Breast epithelium (tissue), 4 donors: ENCODE measurements around the gene SP140. TPM values are rescaled to one million over a fixed set of nuclear protein-coding genes. Genes with fewer than 3 reads are reported as not detected.

Experiments used
- DNase-seq, 2 donors: peaks; one replicate each; pipeline ENCODE4 v3.0.0-alpha.2; 2019; ENCODE audit warnings: low spot score in 2 of 2
- H3K27ac ChIP-seq, 2 donors: fragments of 200-600 bp; sonication (generic) in 1 of 2; one replicate each; pipeline ENCODE4 v1.5.1; 2016 to 2019; ENCODE audit warnings: mild to moderate bottlenecking in 1 of 2
- H3K27me3 ChIP-seq, 2 donors: fragments of 200-600 bp; sonication (generic) in 1 of 2; one replicate each; pipeline versions ENCODE4 v1.5.1 to v1.6.0; 2017 to 2019; ENCODE audit warnings: control low read depth in 1 of 2, mild to moderate bottlenecking in 1 of 2
- H3K36me3 ChIP-seq: fragments of 200-600 bp; one replicate; pipeline ENCODE4 v1.5.1; 2019
- H3K4me1 ChIP-seq, 2 donors: fragments of 200-600 bp; sonication (generic); one replicate each; pipeline ENCODE4 v1.5.1; 2016 to 2019; ENCODE audit warnings: control low read depth in 1 of 2
- H3K4me3 ChIP-seq, 3 donors: fragments of 200-600 bp; sonication (generic); 1 replicate in 2 of 3; 2 replicates in 1 of 3; pipeline ENCODE4 v1.5.1; 2016 to 2019; ENCODE audit warnings: mild to moderate bottlenecking in 3 of 3, moderate library complexity in 2 of 3
- H3K9me3 ChIP-seq, 2 donors: fragments of 200-600 bp; sonication (generic) in 1 of 2; one replicate each; pipeline ENCODE4 v1.5.1; 2016 to 2019; ENCODE audit warnings: control low read depth in 1 of 2
- CTCF ChIP-seq, 3 donors: fragments of 450-650 bp; IDR thresholded peaks; one replicate each; pipeline ENCODE4 v1.5.1; 2016 to 2017; ENCODE audit warnings: antibody characterized with exemption in 3 of 3, mild to moderate bottlenecking in 3 of 3, moderate library complexity in 3 of 3
- POLR2A ChIP-seq: fragments of 450-650 bp; IDR thresholded peaks from one replicate; pipeline ENCODE4 v1.6.1; 2016; ENCODE audit warnings: antibody characterized with exemption, mild to moderate bottlenecking, moderate library complexity
- POLR2AphosphoS5 ChIP-seq, 3 donors: sonication (generic); formaldehyde crosslinking; IDR thresholded peaks; one replicate each; pipeline ENCODE4 v1.6.1; 2017; ENCODE audit warnings: antibody characterized with exemption in 3 of 3
- intact Hi-C: fragments of 100-400 bp; cut with DNase I; formaldehyde crosslinking; loops from one replicate; pipeline ENCODE4 v1.15.1; 2023; ENCODE audit warnings: low total_unique reads
- total RNA-seq, 3 donors: library from RNA; depleted of rRNA; stranded (reverse); fragments of >200 nt; gene quantifications; one replicate each; pipeline ENCODE4 v1.1.0, GENCODE V29; 2016

SP140 gene
- total RNA-seq, 3 donors from 2014 or later, result 1.1 to 7.9 (median 2.6) TPM

- no peak overlapping the region for H3K27ac ChIP-seq
- intact Hi-C loops, result no loop called here
- no peak for TF ChIP-seq POLR2A
- TF ChIP-seq POLR2AphosphoS5 (IDR thresholded peaks at IDR 0.05), result no peak
- TF ChIP-seq CTCF (IDR thresholded peaks at IDR 0.05), result no peak
- no peak for DNase-seq
- no peaks in the 10 kb centered on the region for H3K27me3 ChIP-seq
- no peak overlapping the region for H3K4me3 ChIP-seq
- H3K4me1 ChIP-seq, result no peaks in the 10 kb centered on the region
- no peaks in the 10 kb centered on the region for H3K36me3 ChIP-seq
- no peaks in the 10 kb centered on the region for H3K9me3 ChIP-seq
These were observed 40.6 kb upstream of the SP140 start for GRCh38 chr2:230184727-230185578.

GRCh38 chr2:230202430-230203109, 23.0 kb upstream of the SP140 start:
- DNase-seq, result no peak
- TF ChIP-seq POLR2A (no peak), CTCF (IDR thresholded peaks at IDR 0.05) (no peak), POLR2AphosphoS5 (IDR thresholded peaks at IDR 0.05) (no peak)
- H3K9me3 ChIP-seq, result no peaks in the 10 kb centered on the region
- H3K27me3 ChIP-seq, result no peaks in the 10 kb centered on the region
- H3K27ac ChIP-seq, result no peak overlapping the region
- peaks cover 6% of the 10 kb centered on the region for H3K36me3 ChIP-seq
- no peak overlapping the region for H3K4me3 ChIP-seq
- H3K4me1 ChIP-seq, result no peaks in the 10 kb centered on the region
- intact Hi-C loops, result no loop called here

- H3K27me3 ChIP-seq, result no peaks in the 10 kb centered on the region
- DNase-seq, result no peak
- H3K4me3 ChIP-seq, result no peak overlapping the region
- H3K9me3 ChIP-seq, result no peaks in the 10 kb centered on the region
- no peak overlapping the region for H3K27ac ChIP-seq
- H3K4me1 ChIP-seq, result no peaks in the 10 kb centered on the region
- intact Hi-C loops, result no loop called here
- H3K36me3 ChIP-seq, result peaks cover 6% of the 10 kb centered on the region
- TF ChIP-seq POLR2AphosphoS5 (IDR thresholded peaks at IDR 0.05), result no peak
- TF ChIP-seq POLR2A, result no peak
- no peak for TF ChIP-seq CTCF (IDR thresholded peaks at IDR 0.05)
These were observed 22.3 kb upstream of the SP140 start for GRCh38 chr2:230203110-230203676.

- no peaks in the 10 kb centered on the region for H3K4me1 ChIP-seq
- H3K9me3 ChIP-seq, result no peaks in the 10 kb centered on the region
- intact Hi-C loops, result no loop called here
These were observed 20.5 kb upstream of the SP140 start for GRCh38 chr2:230205034-230205433.

More at GRCh38 chr2:230205034-230205433, 20.5 kb upstream of the SP140 start:
- Histone ChIP-seq H3K36me3 (peaks cover 11% of the 10 kb centered on the region), H3K27ac (no peak overlapping the region), H3K4me3 (no peak overlapping the region), H3K27me3 (no peaks in the 10 kb centered on the region)
- no peak for DNase-seq
- TF ChIP-seq POLR2AphosphoS5 (IDR thresholded peaks at IDR 0.05) (no peak), POLR2A (no peak), CTCF (IDR thresholded peaks at IDR 0.05) (no peak)
